Breast epithelium (tissue), 4 donors: ENCODE results near the gene DYRK1B. TPM values are rescaled to one million over a fixed set of nuclear protein-coding genes. Genes with fewer than 3 reads are reported as not detected.
"Not testable (repeated sequence)": the region's sequence is repeated elsewhere in the genome, so short reads cannot be mapped to it uniquely, and the experiment has no call there.

Experiments
- DNase-seq, 2 donors: peaks; one replicate each; pipeline ENCODE4 v3.0.0-alpha.2; 2019; ENCODE audit warnings: low spot score in 2 of 2
- H3K27ac ChIP-seq, 2 donors: fragments of 200-600 bp; sonication (generic) in 1 of 2; one replicate each; pipeline ENCODE4 v1.5.1; 2016 to 2019; ENCODE audit warnings: mild to moderate bottlenecking in 1 of 2
- H3K27me3 ChIP-seq, 2 donors: fragments of 200-600 bp; sonication (generic) in 1 of 2; one replicate each; pipeline versions ENCODE4 v1.5.1 to v1.6.0; 2017 to 2019; ENCODE audit warnings: control low read depth in 1 of 2, mild to moderate bottlenecking in 1 of 2
- H3K36me3 ChIP-seq: fragments of 200-600 bp; one replicate; pipeline ENCODE4 v1.5.1; 2019
- H3K4me1 ChIP-seq, 2 donors: fragments of 200-600 bp; sonication (generic); one replicate each; pipeline ENCODE4 v1.5.1; 2016 to 2019; ENCODE audit warnings: control low read depth in 1 of 2
- H3K4me3 ChIP-seq, 3 donors: fragments of 200-600 bp; sonication (generic); 1 replicate in 2 of 3; 2 replicates in 1 of 3; pipeline ENCODE4 v1.5.1; 2016 to 2019; ENCODE audit warnings: mild to moderate bottlenecking in 3 of 3, moderate library complexity in 2 of 3
- H3K9me3 ChIP-seq, 2 donors: fragments of 200-600 bp; sonication (generic) in 1 of 2; one replicate each; pipeline ENCODE4 v1.5.1; 2016 to 2019; ENCODE audit warnings: control low read depth in 1 of 2
- CTCF ChIP-seq, 3 donors: fragments of 450-650 bp; IDR thresholded peaks; one replicate each; pipeline ENCODE4 v1.5.1; 2016 to 2017; ENCODE audit warnings: antibody characterized with exemption in 3 of 3, mild to moderate bottlenecking in 3 of 3, moderate library complexity in 3 of 3
- POLR2A ChIP-seq: fragments of 450-650 bp; IDR thresholded peaks from one replicate; pipeline ENCODE4 v1.6.1; 2016; ENCODE audit warnings: antibody characterized with exemption, mild to moderate bottlenecking, moderate library complexity
- POLR2AphosphoS5 ChIP-seq, 3 donors: sonication (generic); formaldehyde crosslinking; IDR thresholded peaks; one replicate each; pipeline ENCODE4 v1.6.1; 2017; ENCODE audit warnings: antibody characterized with exemption in 3 of 3
- intact Hi-C: fragments of 100-400 bp; cut with DNase I; formaldehyde crosslinking; loops from one replicate; pipeline ENCODE4 v1.15.1; 2023; ENCODE audit warnings: low total_unique reads
- total RNA-seq, 3 donors: library from RNA; depleted of rRNA; stranded (reverse); fragments of >200 nt; gene quantifications; one replicate each; pipeline ENCODE4 v1.1.0, GENCODE V29; 2016

The DYRK1B gene
- total RNA-seq, 3 donors from 2014 or later, result 6.2 to 12.1 (median 7.0) TPM

- TF ChIP-seq POLR2AphosphoS5 (IDR thresholded peaks at IDR 0.05) (no peak), POLR2A (no peak), CTCF (IDR thresholded peaks at IDR 0.05) (no peak)
- intact Hi-C loops, result loop anchor here (5.0 kb wide), 1 partner anchor 1306 kb away; no protein-coding TSS in a partner anchor
- Histone ChIP-seq H3K9me3 (peaks cover 0 to 5% of the 10 kb centered on the region in 2 donors), H3K4me1 (no peaks in the 10 kb centered on the region), H3K4me3 (no peak overlapping the region), H3K27me3 (no peaks in the 10 kb centered on the region), H3K27ac (no peak overlapping the region), H3K36me3 (no peaks in the 10 kb centered on the region)
- no peak for DNase-seq
Observed at GRCh38 chr19:39811064-39811463, 22.9 kb downstream of the DYRK1B start.

GRCh38 chr19:39810424-39810823 lies 23.5 kb downstream of the DYRK1B start:
- Histone ChIP-seq H3K27me3 (no peaks in the 10 kb centered on the region), H3K9me3 (peaks cover 0 to 5% of the 10 kb centered on the region in 2 donors), H3K36me3 (no peaks in the 10 kb centered on the region), H3K27ac (no peak overlapping the region), H3K4me1 (no peaks in the 10 kb centered on the region), H3K4me3 (no peak overlapping the region)
- intact Hi-C loops, result loop anchor here (5.0 kb wide), 1 partner anchor 1307 kb away; no protein-coding TSS in a partner anchor
- TF ChIP-seq POLR2A (no peak), CTCF (IDR thresholded peaks at IDR 0.05) (no peak), POLR2AphosphoS5 (IDR thresholded peaks at IDR 0.05) (no peak)
- no peak for DNase-seq

DNA sequence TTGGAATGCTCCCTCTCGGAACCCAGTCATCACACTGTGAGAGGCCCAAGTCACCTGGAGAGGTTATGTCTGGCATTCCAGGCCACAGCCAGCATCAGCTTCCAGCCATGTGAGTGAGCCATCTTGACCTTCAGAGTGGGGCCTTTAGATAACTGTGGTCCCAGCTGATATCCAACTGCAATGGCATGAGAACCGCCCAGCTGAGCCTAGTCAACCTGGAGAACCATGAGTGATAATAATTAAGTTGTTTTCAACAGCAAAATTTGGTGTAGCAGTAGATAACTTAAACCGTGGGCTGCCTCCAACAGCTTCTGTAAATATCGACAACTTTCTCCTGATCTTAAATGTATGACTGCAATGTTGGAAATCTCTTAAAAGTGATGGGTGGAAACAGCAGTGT lies 24.6 kb downstream of the DYRK1B start:
- Histone ChIP-seq H3K9me3 (peaks cover 0 to 5% of the 10 kb centered on the region in 2 donors), H3K4me3 (no peak overlapping the region), H3K27ac (no peak overlapping the region), H3K4me1 (no peaks in the 10 kb centered on the region), H3K36me3 (no peaks in the 10 kb centered on the region), H3K27me3 (no peaks in the 10 kb centered on the region)
- no peak for DNase-seq
- intact Hi-C loops, result no loop called here
- no peak for TF ChIP-seq POLR2AphosphoS5 (IDR thresholded peaks at IDR 0.05)
- TF ChIP-seq CTCF (IDR thresholded peaks at IDR 0.05), result no peak
- TF ChIP-seq POLR2A, result no peak

DNA sequence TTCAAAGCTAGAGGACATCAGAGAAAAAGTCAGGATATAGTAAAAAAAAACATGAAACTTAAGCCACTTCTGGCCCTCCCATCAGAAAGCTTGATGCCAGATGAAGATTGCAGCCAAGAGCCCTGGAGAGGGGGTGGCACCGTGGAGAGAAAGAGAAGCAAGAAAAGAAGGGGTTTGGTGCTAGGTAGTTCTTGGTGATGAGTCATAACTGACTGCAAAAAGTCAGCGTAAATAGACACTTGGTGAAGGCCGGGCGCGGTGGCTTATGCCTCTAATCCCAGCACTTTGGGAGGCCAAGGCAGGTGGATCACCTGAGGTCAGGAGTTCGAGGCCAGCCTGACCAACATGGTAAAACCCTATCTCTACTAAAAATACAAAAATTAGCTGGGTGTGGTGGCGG lies 25.3 kb downstream of the DYRK1B start:
- H3K27ac ChIP-seq, H3K4me1 ChIP-seq, H3K27me3 ChIP-seq, DNase-seq, H3K4me3 ChIP-seq, H3K36me3 ChIP-seq, intact Hi-C loops, H3K9me3 ChIP-seq: not testable (repeated sequence)

DNA sequence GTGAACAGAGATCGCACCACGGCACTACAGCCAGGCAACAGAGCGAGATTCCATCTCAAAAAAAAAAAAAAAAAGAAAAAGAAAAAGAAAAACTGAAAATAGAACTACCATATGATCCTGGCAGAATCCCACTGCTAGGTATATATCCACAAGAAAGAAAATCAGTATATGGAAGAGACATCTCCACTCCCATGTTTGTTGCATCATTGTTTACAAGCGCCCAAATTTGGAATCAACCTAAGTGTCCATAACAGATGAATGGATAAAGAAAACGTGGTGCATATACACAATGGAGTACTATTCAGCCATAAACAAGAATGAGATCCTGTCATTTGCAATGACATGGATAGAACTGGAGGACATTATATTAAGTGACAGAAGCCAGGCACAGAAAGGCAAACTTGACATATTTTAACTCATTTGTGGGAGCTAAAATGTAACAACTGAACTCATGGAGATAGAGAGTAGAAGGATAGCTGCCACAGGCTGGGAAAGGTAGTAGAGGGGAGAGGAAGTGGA lies 26.1 kb downstream of the DYRK1B start:
- Histone ChIP-seq H3K36me3 (no peaks in the 10 kb centered on the region), H3K27me3 (no peaks in the 10 kb centered on the region), H3K27ac (no peak overlapping the region), H3K4me1 (no peaks in the 10 kb centered on the region), H3K4me3 (no peak overlapping the region), H3K9me3 (peaks cover 0 to 5% of the 10 kb centered on the region in 2 donors)
- intact Hi-C loops, result no loop called here
- TF ChIP-seq POLR2A (no peak), POLR2AphosphoS5 (IDR thresholded peaks at IDR 0.05) (no peak), CTCF (IDR thresholded peaks at IDR 0.05) (no peak)
- no peak for DNase-seq

GRCh38 chr19:39805104-39805503 lies 28.9 kb downstream of the DYRK1B start:
- H3K9me3 ChIP-seq, result peaks cover 0 to 5% of the 10 kb centered on the region in 2 donors
- H3K4me3 ChIP-seq, result no peak overlapping the region
- H3K36me3 ChIP-seq, result no peaks in the 10 kb centered on the region
- no peak overlapping the region for H3K27ac ChIP-seq
- peaks cover 0 to 6% of the 10 kb centered on the region in 2 donors for H3K27me3 ChIP-seq
- TF ChIP-seq CTCF (IDR thresholded peaks at IDR 0.05), result no peak
- no peak for TF ChIP-seq POLR2AphosphoS5 (IDR thresholded peaks at IDR 0.05)
- no peak for TF ChIP-seq POLR2A
- no peaks in the 10 kb centered on the region for H3K4me1 ChIP-seq
- no peak for DNase-seq
- intact Hi-C loops, result no loop called here
